Peyer's patch (tissue), 4 donors: Measurements from ENCODE around the gene PXN.

Experiments
- POLR2A ChIP-seq, 2 donors: fragments of 450-650 bp; IDR thresholded peaks; one replicate each; pipeline ENCODE4 v1.5.1; 2017; ENCODE audit warnings: antibody characterized with exemption in 2 of 2, mild to moderate bottlenecking in 2 of 2, moderate library complexity in 2 of 2
- TF ChIP-seq, protein P1 (sequence below), 6 experiments: fragments of 450-650 bp in 4 of 6; fragments of 200-600 bp in 2 of 6; sonication (generic) in 1 of 6; IDR thresholded peaks; one replicate each; pipeline ENCODE4 v1.5.1; 2017 to 2019; ENCODE audit warnings: antibody characterized with exemption in 6 of 6, mild to moderate bottlenecking in 3 of 6, moderate library complexity in 1 of 6

DNA sequence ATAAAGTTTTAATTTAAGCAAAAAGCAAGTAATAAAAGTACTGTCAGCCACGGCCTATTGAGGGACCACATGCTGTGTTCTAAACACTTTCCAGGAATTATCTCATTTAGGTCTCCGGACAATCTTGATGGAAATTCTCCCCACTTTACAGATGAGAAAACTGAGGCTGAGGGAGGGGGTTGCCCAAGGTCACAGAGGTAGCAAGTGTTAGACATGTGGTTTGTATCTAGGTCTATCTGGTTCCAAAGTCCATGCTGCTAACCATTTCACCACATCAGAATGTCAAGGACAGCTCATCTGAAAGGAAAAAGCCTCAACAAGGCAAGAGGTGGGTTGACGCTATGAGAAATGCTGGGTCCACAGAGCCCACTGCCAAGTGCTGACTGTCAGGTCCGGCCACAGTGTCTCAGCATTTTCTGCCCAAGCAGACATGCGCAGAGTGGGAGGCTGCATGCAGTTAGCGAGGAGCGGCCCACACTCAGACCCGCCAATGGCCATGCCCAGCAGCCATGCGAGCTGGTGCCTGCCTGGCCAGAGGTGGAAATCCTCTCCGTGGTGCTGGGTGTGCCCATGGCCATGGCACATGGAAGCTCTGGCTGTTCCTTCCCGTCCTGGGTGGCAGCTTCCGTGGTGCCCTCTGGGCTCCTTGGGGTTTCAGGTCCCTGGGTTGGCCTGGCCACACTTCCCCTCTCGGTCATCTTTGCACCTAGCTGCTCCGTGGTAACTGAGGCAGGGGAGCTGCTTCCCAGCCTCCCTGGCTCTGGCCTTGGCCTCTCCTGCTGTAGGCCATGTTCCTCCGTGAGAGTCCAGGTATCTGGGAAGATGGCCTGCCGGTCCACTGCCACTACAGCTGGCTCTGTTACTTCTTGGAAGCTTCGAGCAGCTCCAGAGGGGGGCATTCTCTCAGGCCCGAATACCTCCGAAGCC lies 46.6 kb downstream of the PXN start:
- TF ChIP-seq, protein P1, sequence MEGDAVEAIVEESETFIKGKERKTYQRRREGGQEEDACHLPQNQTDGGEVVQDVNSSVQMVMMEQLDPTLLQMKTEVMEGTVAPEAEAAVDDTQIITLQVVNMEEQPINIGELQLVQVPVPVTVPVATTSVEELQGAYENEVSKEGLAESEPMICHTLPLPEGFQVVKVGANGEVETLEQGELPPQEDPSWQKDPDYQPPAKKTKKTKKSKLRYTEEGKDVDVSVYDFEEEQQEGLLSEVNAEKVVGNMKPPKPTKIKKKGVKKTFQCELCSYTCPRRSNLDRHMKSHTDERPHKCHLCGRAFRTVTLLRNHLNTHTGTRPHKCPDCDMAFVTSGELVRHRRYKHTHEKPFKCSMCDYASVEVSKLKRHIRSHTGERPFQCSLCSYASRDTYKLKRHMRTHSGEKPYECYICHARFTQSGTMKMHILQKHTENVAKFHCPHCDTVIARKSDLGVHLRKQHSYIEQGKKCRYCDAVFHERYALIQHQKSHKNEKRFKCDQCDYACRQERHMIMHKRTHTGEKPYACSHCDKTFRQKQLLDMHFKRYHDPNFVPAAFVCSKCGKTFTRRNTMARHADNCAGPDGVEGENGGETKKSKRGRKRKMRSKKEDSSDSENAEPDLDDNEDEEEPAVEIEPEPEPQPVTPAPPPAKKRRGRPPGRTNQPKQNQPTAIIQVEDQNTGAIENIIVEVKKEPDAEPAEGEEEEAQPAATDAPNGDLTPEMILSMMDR (IDR thresholded peaks at IDR 0.05) = no peak
- TF ChIP-seq POLR2A (IDR thresholded peaks at IDR 0.05) = no peak
